ENCODE data around the gene MT4.

Gene MT4

GRCh38 chr16:56564793-56565477 lies at the start of gene MT4:
TSS of gene MT4 (plus strand) at chr16:56565073. CDS start at chr16:56565129, 56 bp downstream.
- DNase-seq (ENCODE audit: low read depth in 2 of 2), result no peak

- DNase-seq (ENCODE audit: low read depth in 2 of 2), result no peak
Measured at GRCh38 chr16:56515665-56516064, 49.2 kb upstream of the MT4 start.

DNA sequence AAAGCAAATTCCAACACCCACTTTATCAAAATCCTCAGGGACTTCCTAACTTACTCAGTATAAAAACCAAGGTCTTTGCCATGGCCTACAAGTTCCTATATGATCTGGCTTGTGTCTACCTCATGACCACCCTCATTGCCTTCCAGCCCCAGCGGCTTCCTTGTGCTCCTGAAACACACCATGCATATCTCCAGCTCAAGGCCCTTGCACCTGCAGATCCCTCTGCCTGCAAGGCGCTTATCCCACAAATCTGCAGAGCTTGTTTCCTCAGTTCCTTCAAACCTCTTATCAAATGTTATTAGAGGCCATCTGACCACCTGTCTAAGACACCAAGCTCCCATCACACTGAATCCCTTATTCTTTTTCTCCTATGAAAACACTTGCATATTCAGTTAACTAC lies 47.7 kb upstream of the MT4 start:
- DNase-seq (ENCODE audit: low read depth in 2 of 2), result no peak

DNA sequence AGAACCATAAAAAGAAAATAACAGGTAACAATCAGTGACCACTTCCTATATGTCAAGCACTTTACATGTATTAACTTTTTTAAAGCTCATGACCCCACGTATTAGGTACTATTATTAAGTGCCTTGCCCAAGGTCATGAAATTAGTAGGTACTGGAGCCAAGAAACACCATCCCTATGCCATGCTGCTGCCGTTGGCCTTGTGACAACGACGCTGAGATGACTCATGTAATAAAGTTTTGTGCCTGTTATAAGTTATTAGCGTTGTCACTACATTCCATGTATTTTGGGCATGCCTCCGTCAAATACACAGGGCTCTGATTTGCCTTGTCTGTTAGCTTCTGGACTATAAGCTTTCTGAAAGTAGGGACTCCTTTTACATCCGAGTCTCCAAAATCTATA lies 46.4 kb upstream of the MT4 start:
- no peak for DNase-seq (ENCODE audit: low read depth in 2 of 2)

GRCh38 chr16:56519459-56520250 lies 45.2 kb upstream of the MT4 start, which contains the start of gene BBS2:
TSS of gene BBS2 (minus strand) at chr16:56520024. CDS start at chr16:56519862, 162 bp downstream.
- peak; percentile 80 to 83 for DNase-seq (ENCODE audit: low read depth in 2 of 2)

- no peak for DNase-seq (ENCODE audit: low read depth in 2 of 2)
Measured at GRCh38 chr16:56520251-56520577, 44.7 kb upstream of the MT4 start.

DNA sequence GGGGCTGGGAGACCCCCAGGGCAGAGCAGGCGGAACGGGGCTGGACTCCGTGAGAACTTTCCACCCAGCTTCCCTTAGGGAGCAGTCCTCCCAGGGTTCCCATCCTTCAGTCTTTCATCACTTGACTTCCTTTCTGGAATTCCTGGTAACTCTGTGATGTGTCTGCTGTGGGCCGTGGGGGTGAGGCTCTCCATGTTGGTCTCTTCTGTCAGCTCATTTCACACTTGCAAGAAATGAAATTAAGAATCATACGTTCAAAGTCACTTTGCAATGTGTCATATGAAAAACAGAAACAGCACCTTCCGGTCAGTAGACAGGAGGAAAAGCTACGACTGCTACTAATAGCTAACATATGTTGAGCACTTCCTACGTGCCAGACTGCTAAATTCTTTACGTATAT lies 39.6 kb upstream of the MT4 start:
- DNase-seq (ENCODE audit: low read depth in 2 of 2), result no peak

DNA sequence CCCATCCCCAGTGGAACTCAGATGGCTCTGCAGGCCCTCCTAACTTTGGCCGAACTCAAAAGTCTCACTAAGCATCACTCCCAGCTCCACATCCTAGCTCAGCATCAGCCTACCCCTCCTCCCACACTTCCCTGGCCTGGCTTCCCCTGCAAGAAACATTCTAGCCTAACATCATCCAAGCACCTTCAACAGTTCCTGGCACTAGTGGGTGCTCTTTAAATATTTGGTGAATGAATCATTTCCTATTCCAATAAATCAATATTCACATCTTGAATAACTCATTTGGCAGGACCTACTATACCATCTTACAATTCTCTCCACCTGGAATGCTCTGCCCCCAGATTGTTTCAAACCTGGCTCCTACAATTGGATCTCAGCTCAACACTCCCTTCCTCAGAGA lies 34.0 kb upstream of the MT4 start:
- no peak for DNase-seq (ENCODE audit: low read depth in 2 of 2)

GRCh38 chr16:56532714-56533113 lies 32.2 kb upstream of the MT4 start:
- DNase-seq (ENCODE audit: low read depth in 2 of 2), result no peak

- DNase-seq (ENCODE audit: low read depth in 2 of 2), result no peak
Measured at GRCh38 chr16:56534847-56535383, 30.0 kb upstream of the MT4 start.

DNA sequence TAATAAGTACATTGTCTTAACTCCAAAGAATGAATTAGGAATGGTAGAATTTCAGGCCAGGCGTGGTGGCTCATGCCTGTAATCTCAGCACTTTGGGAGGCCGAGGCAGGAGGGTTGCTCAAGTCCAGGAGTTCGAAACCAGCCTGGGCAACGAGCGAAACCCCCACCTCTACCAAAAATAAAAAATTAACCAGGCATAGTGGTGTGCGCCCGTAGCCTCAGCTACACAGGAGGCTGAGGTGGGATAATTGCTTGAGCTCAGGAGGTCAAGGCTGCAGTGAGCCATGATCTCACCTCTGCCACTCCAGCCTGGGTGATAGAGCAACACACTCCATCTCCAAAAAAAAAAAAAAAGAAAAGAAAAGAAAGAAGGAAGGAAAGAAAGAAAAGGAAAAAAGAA lies 26.5 kb upstream of the MT4 start:
- no peak for DNase-seq (ENCODE audit: low read depth in 2 of 2)

DNA sequence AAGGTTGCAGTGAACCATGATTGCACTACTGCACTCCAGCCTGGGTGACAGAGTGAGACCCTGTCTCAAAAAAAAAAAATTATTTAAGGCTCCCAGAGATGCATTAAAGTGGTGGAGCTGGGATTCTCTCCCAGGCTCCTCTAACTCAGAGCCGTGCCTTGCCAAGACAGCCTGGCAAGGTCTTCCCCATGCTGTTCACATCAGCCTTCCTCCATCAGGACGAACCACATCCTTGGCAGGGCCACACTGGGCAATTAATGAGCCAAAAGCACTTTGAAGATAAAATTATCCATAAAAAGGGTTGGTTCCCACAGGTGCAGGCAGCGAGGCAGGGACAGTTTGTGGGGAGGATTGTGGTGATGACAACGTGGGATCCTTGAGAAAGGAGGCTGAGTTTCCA lies 25.2 kb upstream of the MT4 start:
- no peak for DNase-seq (ENCODE audit: low read depth in 2 of 2)

GRCh38 chr16:56542039-56542438 lies 22.8 kb upstream of the MT4 start:
- DNase-seq (ENCODE audit: low read depth in 2 of 2), result no peak

- DNase-seq (ENCODE audit: low read depth in 2 of 2), result no peak
Measured at GRCh38 chr16:56547120-56547948, 17.5 kb upstream of the MT4 start.

GRCh38 chr16:56547949-56548567 lies 16.8 kb upstream of the MT4 start:
- no peak for DNase-seq (ENCODE audit: low read depth in 2 of 2)

DNA sequence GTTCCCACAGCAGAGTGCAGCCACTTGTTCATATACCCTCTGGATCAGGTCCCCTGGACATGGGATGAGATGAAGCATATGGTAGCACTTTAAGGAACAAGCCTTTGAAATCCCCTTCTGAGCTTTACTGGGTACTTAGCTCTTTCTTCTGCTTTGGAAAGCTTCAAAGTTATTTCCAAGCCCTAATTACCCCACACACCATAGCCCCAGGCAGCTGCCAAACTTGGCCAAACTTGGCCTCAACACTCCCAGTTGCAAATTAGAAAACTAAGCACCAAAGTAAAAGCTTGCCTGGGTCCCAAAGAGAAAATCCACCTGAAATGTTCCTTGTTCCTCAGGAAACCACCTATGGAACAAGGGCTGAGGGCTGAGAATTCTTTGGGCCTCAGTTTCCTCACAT lies 15.7 kb upstream of the MT4 start:
- DNase-seq (ENCODE audit: low read depth in 2 of 2), result no peak

GRCh38 chr16:56549744-56550385 lies 15.0 kb upstream of the MT4 start:
- no peak for DNase-seq (ENCODE audit: low read depth in 2 of 2)

- DNase-seq (ENCODE audit: low read depth in 2 of 2), result no peak
Measured at GRCh38 chr16:56551796-56552738, 12.8 kb upstream of the MT4 start.

DNA sequence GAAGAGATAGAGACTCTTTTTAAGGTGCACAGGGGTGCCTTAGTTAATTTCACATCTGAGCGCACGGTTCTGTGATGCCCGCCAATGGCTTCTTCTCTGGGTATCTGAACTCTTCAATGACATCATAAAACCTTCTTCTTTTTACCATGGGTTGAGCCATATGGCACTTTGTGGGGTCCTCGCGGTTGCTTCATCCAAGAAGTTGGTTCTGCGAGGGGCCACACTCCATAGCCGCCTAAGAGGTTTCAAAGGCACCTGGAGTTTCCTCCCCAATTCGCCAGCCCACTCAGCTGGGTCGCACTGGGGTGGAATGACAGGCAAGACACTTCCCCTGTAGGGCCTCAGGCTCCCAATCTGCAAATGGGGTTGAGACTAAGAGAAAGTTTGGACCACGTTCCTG lies 10.4 kb upstream of the MT4 start:
- no peak for DNase-seq (ENCODE audit: low read depth in 2 of 2)

Measured in stimulated activated CD8-positive, alpha-beta memory T cell treated with anti-CD3 and anti-CD28 coated beads, Interleukin-7, amount 100 ng/mL, for 1 hour (primary cell).